Neuron (in vitro differentiated cells): ENCODE results near the gene HNRNPK.

ENCODE experiments used
- H2AFZ ChIP-seq: one replicate; pipeline ENCODE4 v1.6.1; 2013; ENCODE audit warnings: low read depth, mild to moderate bottlenecking, inconsistent platforms, low read length, moderate library complexity
- H3K27me3 ChIP-seq: one replicate; pipeline ENCODE4 v1.6.1; 2013; ENCODE audit warnings: low read length; ENCODE audit not compliant: insufficient read depth
- H3K36me3 ChIP-seq: one replicate; pipeline ENCODE4 v1.6.1; 2013; ENCODE audit warnings: low read length; ENCODE audit not compliant: insufficient read depth
- H3K4me1 ChIP-seq: one replicate; pipeline ENCODE4 v1.6.1; 2013; ENCODE audit warnings: low read length; ENCODE audit not compliant: insufficient read depth
- H3K4me3 ChIP-seq: 2 replicates; pipeline ENCODE4 v1.5.1; 2013; ENCODE audit warnings: mild to moderate bottlenecking, low read length, moderate library complexity
- H3K9me3 ChIP-seq: one replicate; pipeline ENCODE4 v1.6.1; 2013; ENCODE audit warnings: low read length

HNRNPK gene

DNA sequence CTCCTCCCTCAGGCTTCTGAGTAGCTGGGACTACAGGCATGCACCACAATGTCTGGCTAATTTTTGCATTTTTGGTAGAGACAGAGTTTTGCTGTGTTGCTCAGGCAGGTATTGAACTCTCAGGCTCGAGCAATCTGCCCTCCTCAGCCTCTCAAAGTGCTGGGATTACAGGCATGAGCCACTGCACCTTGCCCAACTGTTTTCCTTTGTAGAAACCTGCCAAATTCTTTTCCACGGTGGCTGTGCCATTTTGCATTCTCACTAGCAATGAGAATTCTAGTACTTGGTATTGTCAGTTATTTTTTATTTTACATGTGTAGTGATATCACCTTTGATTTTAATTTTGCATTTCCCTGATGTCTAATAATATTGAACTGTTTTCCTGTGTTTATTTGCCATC is 8.4 kb upstream of the HNRNPK start:
- H3K27me3 ChIP-seq, result no peaks in the 10 kb centered on the region
- H3K4me1 ChIP-seq, result peaks cover 2% of the 10 kb centered on the region
- peaks cover 30% of the 10 kb centered on the region for H3K36me3 ChIP-seq
- no peak overlapping the region for H3K4me3 ChIP-seq
- no peak overlapping the region for H2AFZ ChIP-seq
- H3K9me3 ChIP-seq, result no peaks in the 10 kb centered on the region

GRCh38 chr9:83987402-83987791 is 7.4 kb upstream of the HNRNPK start:
- no peak overlapping the region for H2AFZ ChIP-seq
- peaks cover 6% of the 10 kb centered on the region for H3K4me1 ChIP-seq
- H3K27me3 ChIP-seq, result no peaks in the 10 kb centered on the region
- no peak overlapping the region for H3K4me3 ChIP-seq
- H3K36me3 ChIP-seq, result peaks cover 30% of the 10 kb centered on the region
- no peaks in the 10 kb centered on the region for H3K9me3 ChIP-seq

DNA sequence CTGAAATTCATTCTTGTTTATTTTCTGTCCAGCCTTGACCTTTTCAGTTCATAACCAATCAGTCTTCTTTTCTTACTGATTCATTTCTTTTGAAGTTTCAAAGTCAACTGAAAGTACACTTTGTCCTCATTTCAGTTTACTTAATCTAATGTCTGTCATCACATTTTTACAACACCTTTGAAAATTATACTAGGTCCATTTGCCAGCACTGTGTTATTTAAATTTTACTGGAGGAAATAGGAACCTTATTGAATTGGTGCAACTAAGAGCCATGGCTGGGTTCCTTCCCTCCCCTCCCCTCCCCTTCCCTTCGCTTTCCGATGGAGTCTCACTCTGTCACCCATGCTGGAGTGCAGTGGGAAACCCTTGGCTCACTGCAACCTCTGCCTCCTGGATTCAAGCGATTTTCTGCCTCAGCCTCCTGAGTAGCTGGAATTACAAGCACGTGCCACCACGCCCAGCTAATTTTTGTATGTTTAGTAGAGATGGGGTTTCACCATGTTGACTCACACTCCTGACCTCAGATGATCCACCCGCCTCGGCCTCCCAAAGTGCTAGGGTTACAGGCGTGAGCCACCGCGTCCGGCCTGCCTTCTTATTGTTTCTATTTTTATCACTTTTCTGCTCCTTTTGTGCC is 6.9 kb upstream of the HNRNPK start:
- H2AFZ ChIP-seq, result no peak overlapping the region
- no peak overlapping the region for H3K4me3 ChIP-seq

GRCh38 chr9:83986195-83986594 is 6.2 kb upstream of the HNRNPK start:
- no peak overlapping the region for H3K4me3 ChIP-seq
- H3K4me1 ChIP-seq, result peaks cover 13% of the 10 kb centered on the region
- H3K36me3 ChIP-seq, result peaks cover 27% of the 10 kb centered on the region
- H2AFZ ChIP-seq, result no peak overlapping the region
- no peaks in the 10 kb centered on the region for H3K9me3 ChIP-seq
- no peaks in the 10 kb centered on the region for H3K27me3 ChIP-seq

More for the DNA sequence above, 6.9 kb upstream of the HNRNPK start:
- Histone ChIP-seq H3K27me3 (no peaks in the 10 kb centered on the region), H3K9me3 (no peaks in the 10 kb centered on the region), H3K4me1 (peaks cover 11% of the 10 kb centered on the region), H3K36me3 (peaks cover 30% of the 10 kb centered on the region)

GRCh38 chr9:83981126-83981871 is 1.3 kb upstream of the HNRNPK start:
- Histone ChIP-seq H2AFZ (peak overlapping the region; percentile 65), H3K4me1 (peaks cover 30% of the 10 kb centered on the region), H3K36me3 (peaks cover 26% of the 10 kb centered on the region), H3K27me3 (no peaks in the 10 kb centered on the region), H3K9me3 (no peaks in the 10 kb centered on the region), H3K4me3 (peak overlapping the region; percentile 87)

DNA sequence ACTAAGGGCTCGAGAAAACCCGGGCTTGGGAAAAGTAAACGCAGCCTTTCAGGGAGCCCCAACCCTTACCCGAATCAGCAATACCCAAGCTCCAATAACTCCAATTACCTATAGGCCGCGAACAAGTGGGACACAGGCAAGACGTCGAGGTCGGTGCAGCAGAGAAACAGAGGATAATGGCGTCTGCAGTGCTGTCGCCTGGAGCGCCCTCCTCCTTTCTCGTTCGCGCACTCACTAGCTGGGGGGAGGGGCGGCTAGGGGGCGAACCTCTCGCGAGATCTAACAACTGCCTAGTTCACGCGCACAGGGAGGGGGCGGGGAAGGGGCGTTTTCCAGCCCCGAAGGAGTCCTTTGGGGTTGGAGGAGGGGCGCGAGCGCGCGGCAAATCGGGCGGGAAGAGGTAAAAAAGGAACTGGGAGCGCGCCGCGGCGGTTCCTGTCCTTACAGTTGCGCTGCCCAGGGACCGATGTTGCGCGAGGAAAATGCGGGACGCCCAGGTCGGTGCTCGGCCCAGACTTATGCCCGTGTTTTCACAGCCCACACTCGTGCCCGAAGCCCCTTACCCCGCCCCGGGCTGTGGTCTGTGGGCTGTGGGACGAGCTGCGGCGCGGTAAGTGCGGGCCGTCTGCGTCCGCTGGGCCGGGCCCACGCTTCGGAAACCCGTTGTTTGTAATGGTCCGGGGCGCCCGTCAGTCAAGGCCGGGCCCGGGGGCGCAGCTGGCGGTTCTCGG is 545 bp upstream of the HNRNPK start, which contains the start of gene RMI1:
TSS of gene RMI1 (plus strand) at position 411 of the 731 bp plus-strand sequence. CDS start 20,182 bp downstream, outside the sequence.
- peaks cover 33% of the 10 kb centered on the region for H3K4me1 ChIP-seq
- peak within 1 kb of the TSS; percentile 87 for H3K4me3 ChIP-seq
- H3K9me3 ChIP-seq, result no peaks in the 10 kb centered on the region
- peak within 1 kb of the TSS; percentile 65 for H2AFZ ChIP-seq
- H3K36me3 ChIP-seq, result peaks cover 33% of the 10 kb centered on the region
- H3K27me3 ChIP-seq, result no peaks in the 10 kb centered on the region

DNA sequence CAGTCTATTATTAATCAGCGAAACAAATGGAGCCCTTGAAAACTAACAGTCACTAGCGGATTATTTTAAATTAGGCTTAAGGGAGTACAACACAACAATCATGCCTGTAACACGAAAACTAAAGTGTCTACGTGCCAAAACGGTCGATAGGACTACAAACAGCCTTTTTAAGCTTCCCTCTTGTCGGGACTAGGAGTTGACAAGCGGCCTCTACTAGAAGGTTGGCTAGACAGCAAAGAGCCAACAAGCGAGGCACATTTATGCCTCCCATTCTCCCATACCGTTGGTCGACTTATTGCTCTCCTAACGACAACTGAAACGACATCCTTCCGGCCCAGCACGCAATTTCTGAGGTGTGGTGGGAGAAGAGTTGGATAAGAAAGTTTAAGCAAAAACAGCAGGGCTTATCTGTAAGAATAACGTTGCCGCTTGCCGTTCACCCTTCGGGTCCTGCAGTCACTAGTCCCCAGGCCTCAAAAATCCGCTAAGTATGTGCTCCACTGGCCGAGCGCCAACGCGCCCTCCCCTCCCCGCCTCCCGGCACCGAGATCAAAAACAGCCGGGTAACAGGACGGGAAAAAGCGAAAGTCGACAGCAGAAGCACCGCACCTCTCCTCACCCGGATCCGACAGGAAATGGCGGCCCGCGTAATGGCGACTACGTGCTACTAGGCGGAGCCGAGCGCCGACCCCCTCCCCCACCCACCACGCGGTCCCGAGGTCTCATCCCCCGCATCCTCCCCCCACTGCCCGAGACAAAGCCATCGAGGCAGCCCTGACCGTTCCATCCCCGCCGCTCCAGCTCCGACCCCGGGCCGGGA is 813 bp downstream of the HNRNPK start:
- Histone ChIP-seq H3K36me3 (peaks cover 44% of the 10 kb centered on the region), H3K27me3 (no peaks in the 10 kb centered on the region), H3K9me3 (no peaks in the 10 kb centered on the region), H3K4me3 (peak overlapping the region; percentile 87), H3K4me1 (peaks cover 41% of the 10 kb centered on the region), H2AFZ (no peak overlapping the region)

DNA sequence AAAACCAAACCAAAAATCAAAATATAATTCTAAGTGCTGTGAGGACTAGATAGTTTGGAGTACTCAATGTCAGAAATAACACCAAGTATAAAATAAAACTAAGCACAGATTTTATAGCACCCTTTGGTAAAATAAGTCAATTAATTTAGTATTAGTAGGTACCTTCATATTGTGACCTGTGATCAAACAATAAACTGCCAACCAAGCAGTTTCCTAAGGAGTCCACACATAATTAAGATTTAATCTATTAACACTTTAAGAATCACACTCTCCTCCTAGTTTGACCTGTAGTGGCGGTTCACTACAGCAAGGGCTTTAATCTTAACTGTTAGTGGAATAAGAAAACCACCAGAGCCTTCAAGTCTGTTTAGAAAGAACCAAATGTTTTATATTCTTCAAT is 2.8 kb downstream of the HNRNPK start:
- peaks cover 63% of the 10 kb centered on the region for H3K36me3 ChIP-seq
- H3K9me3 ChIP-seq, result no peaks in the 10 kb centered on the region

GRCh38 chr9:83976372-83976771 is 3.6 kb downstream of the HNRNPK start:
- peaks cover 29% of the 10 kb centered on the region for H3K4me1 ChIP-seq
- no peak overlapping the region for H2AFZ ChIP-seq
- no peak overlapping the region for H3K4me3 ChIP-seq
- H3K9me3 ChIP-seq, result no peaks in the 10 kb centered on the region
- peaks cover 71% of the 10 kb centered on the region for H3K36me3 ChIP-seq
- H3K27me3 ChIP-seq, result no peaks in the 10 kb centered on the region

More for the DNA sequence above, 2.8 kb downstream of the HNRNPK start:
- Histone ChIP-seq H3K27me3 (no peaks in the 10 kb centered on the region), H2AFZ (no peak overlapping the region), H3K4me1 (peaks cover 34% of the 10 kb centered on the region), H3K4me3 (peak overlapping the region; percentile 87)

- H3K27me3 ChIP-seq, result no peaks in the 10 kb centered on the region
- peaks cover 29% of the 10 kb centered on the region for H3K4me1 ChIP-seq
- H3K4me3 ChIP-seq, result no peak overlapping the region
- peaks cover 82% of the 10 kb centered on the region for H3K36me3 ChIP-seq
- H3K9me3 ChIP-seq, result no peaks in the 10 kb centered on the region
- no peak overlapping the region for H2AFZ ChIP-seq
These were observed 4.7 kb downstream of the HNRNPK start for GRCh38 chr9:83975300-83975699.

- H3K9me3 ChIP-seq, result no peaks in the 10 kb centered on the region
- H3K27me3 ChIP-seq, result no peaks in the 10 kb centered on the region
- H2AFZ ChIP-seq, result no peak overlapping the region
- peaks cover 95% of the 10 kb centered on the region for H3K36me3 ChIP-seq
- H3K4me3 ChIP-seq, result no peak overlapping the region
- peaks cover 21% of the 10 kb centered on the region for H3K4me1 ChIP-seq
These were observed 7.7 kb downstream of the HNRNPK start for GRCh38 chr9:83972286-83972685.

GRCh38 chr9:83971485-83971884 is 8.5 kb downstream of the HNRNPK start:
- Histone ChIP-seq H2AFZ (no peak overlapping the region), H3K27me3 (no peaks in the 10 kb centered on the region), H3K9me3 (no peaks in the 10 kb centered on the region), H3K4me3 (no peak overlapping the region), H3K4me1 (peaks cover 13% of the 10 kb centered on the region), H3K36me3 (peaks cover 93% of the 10 kb centered on the region)
